ENCODE measurements around the gene CNTN5.

- TF ChIP-seq CTCF (optimal IDR thresholded peaks at IDR 0.05 in 1 of 3, IDR thresholded peaks at IDR 0.05 in 1 of 3, conservative IDR thresholded peaks at IDR 0.05 in 1 of 3; ENCODE audit: extremely low read depth in 1 of 3, insufficient read depth in 2 of 3, low read length in 3 of 3) = no peak
- no peak for TF ChIP-seq EZH2 (IDR thresholded peaks at IDR 0.05; ENCODE audit: low read length)
Observed at GRCh38 chr11:99316776-99317520, 296.2 kb downstream of the CNTN5 start.
